Peyer's patch (tissue), 4 donors: Measurements from ENCODE around the gene TDP1. TPM values are rescaled to one million over a fixed set of nuclear protein-coding genes. Genes with fewer than 3 reads are reported as not detected.
A peak's percentile ranks its signal among the peaks of the same experiment; 100 is the strongest.

Experiments
- DNase-seq, 3 donors: peaks; one replicate each; pipeline ENCODE4 v3.0.0-alpha.2; 2017 to 2019
- H3K27ac ChIP-seq, 4 donors: fragments of 200-600 bp; sonication (generic); one replicate each; pipeline ENCODE4 v1.5.1; 2016 to 2019
- H3K27me3 ChIP-seq, 2 donors: fragments of 200-600 bp; sonication (generic); one replicate each; pipeline ENCODE4 v1.5.1; 2019
- H3K36me3 ChIP-seq, 3 donors: fragments of 200-600 bp; sonication (generic); one replicate each; pipeline ENCODE4 v1.5.1; 2016 to 2019
- H3K4me1 ChIP-seq, 4 donors: fragments of 200-600 bp; sonication (generic); one replicate each; pipeline ENCODE4 v1.5.1; 2016 to 2019
- H3K4me3 ChIP-seq, 4 donors: fragments of 200-600 bp; sonication (generic); 1 replicate in 3 of 4; 2 replicates in 1 of 4; pipeline ENCODE4 v1.5.1; 2016 to 2019; ENCODE audit warnings: mild to moderate bottlenecking in 1 of 4
- H3K9me3 ChIP-seq, 4 donors: fragments of 200-600 bp; sonication (generic); one replicate each; pipeline ENCODE4 v1.5.1; 2016 to 2019; ENCODE audit warnings: mild to moderate bottlenecking in 1 of 4
- POLR2A ChIP-seq, 2 donors: fragments of 450-650 bp; IDR thresholded peaks; one replicate each; pipeline ENCODE4 v1.5.1; 2017; ENCODE audit warnings: antibody characterized with exemption in 2 of 2, mild to moderate bottlenecking in 2 of 2, moderate library complexity in 2 of 2
- total RNA-seq, 4 donors: library from RNA; depleted of rRNA; stranded (reverse); fragments of >200 nt; gene quantifications; one replicate each; pipeline ENCODE4 v1.1.0, GENCODE V29; 2016
- TF ChIP-seq, protein P1 (sequence below), 6 experiments: fragments of 450-650 bp in 4 of 6; fragments of 200-600 bp in 2 of 6; sonication (generic) in 1 of 6; IDR thresholded peaks; one replicate each; pipeline ENCODE4 v1.5.1; 2017 to 2019; ENCODE audit warnings: antibody characterized with exemption in 6 of 6, mild to moderate bottlenecking in 3 of 6, moderate library complexity in 1 of 6

TDP1 gene
- total RNA-seq, 4 donors from 2014 or later: 9.5 to 44.6 (median 15.5) TPM

DNA sequence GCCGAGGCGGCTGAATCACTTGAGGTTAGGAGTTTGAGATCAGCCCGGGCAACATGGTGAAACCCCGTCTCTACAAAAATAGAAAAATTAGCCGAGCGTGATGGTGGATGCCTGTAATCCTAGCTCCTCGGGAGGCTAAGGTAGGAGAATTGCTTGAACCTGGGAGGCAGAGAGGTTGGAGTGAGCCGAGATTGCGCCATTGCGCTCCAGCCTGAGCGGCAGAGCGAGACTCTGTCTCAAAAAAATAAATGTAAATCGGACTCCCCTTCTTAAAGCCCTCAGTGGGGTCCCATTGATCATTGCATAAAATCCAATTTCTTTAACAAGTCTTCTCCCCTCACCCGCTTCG, 908 bp downstream of the TDP1 start:
- Histone ChIP-seq H3K36me3 (no peaks in the 10 kb centered on the region), H3K9me3 (no peaks in the 10 kb centered on the region), H3K4me3 (peak overlapping the region; percentile 78 to 94 (median 86)), H3K27me3 (no peaks in the 10 kb centered on the region), H3K27ac (peak overlapping the region; percentile 90 to 99 (median 94)), H3K4me1 (peaks cover 0 to 24% (median 4%) of the 10 kb centered on the region in 4 donors)
- TF ChIP-seq, protein P1, sequence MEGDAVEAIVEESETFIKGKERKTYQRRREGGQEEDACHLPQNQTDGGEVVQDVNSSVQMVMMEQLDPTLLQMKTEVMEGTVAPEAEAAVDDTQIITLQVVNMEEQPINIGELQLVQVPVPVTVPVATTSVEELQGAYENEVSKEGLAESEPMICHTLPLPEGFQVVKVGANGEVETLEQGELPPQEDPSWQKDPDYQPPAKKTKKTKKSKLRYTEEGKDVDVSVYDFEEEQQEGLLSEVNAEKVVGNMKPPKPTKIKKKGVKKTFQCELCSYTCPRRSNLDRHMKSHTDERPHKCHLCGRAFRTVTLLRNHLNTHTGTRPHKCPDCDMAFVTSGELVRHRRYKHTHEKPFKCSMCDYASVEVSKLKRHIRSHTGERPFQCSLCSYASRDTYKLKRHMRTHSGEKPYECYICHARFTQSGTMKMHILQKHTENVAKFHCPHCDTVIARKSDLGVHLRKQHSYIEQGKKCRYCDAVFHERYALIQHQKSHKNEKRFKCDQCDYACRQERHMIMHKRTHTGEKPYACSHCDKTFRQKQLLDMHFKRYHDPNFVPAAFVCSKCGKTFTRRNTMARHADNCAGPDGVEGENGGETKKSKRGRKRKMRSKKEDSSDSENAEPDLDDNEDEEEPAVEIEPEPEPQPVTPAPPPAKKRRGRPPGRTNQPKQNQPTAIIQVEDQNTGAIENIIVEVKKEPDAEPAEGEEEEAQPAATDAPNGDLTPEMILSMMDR (IDR thresholded peaks at IDR 0.05): no peak
- no peak for TF ChIP-seq POLR2A (IDR thresholded peaks at IDR 0.05)
- DNase-seq: no peak

- Histone ChIP-seq H3K36me3 (no peaks in the 10 kb centered on the region), H3K4me3 (no peak overlapping the region), H3K27me3 (no peaks in the 10 kb centered on the region), H3K27ac (no peak overlapping the region), H3K4me1 (peaks cover 0 to 24% (median 4%) of the 10 kb centered on the region in 4 donors), H3K9me3 (no peaks in the 10 kb centered on the region)
- DNase-seq: no peak
- TF ChIP-seq POLR2A (IDR thresholded peaks at IDR 0.05): no peak
- TF ChIP-seq, protein P1 (IDR thresholded peaks at IDR 0.05): no peak
Measured at GRCh38 chr14:89957376-89957775, 1.6 kb downstream of the TDP1 start.

GRCh38 chr14:89957791-89958190, 2.1 kb downstream of the TDP1 start:
- Histone ChIP-seq H3K9me3 (no peaks in the 10 kb centered on the region), H3K4me3 (no peak overlapping the region), H3K27ac (no peak overlapping the region), H3K4me1 (peaks cover 0 to 24% (median 4%) of the 10 kb centered on the region in 4 donors), H3K36me3 (no peaks in the 10 kb centered on the region), H3K27me3 (no peaks in the 10 kb centered on the region)
- TF ChIP-seq POLR2A (IDR thresholded peaks at IDR 0.05): no peak
- TF ChIP-seq, protein P1 (IDR thresholded peaks at IDR 0.05): no peak
- no peak for DNase-seq

DNA sequence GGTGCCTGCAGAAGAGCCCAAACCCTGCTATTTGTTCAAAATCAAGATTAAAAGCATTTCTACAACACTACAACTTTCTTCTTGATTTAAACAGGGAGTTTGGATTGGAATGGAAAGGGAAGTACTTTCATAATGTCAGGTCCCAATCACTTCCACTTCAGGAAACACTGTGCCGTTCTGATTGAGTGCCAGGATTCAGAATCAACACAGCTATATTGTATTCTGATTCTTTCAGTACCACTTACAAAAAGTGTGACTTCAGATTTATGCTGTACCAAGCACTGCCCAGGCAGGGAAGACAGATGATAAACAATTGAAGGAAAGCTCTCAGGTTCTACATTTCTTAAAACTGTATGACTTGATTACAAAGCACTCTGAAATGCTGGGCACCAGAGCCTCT, 3.2 kb downstream of the TDP1 start:
- Histone ChIP-seq H3K27ac (no peak overlapping the region), H3K4me1 (peaks cover 0 to 18% (median 4%) of the 10 kb centered on the region in 4 donors), H3K36me3 (peaks cover 0 to 7% (median 0%) of the 10 kb centered on the region in 3 donors), H3K27me3 (no peaks in the 10 kb centered on the region), H3K4me3 (no peak overlapping the region), H3K9me3 (no peaks in the 10 kb centered on the region)
- DNase-seq: no peak
- TF ChIP-seq, protein P1 (IDR thresholded peaks at IDR 0.05): no peak

DNA sequence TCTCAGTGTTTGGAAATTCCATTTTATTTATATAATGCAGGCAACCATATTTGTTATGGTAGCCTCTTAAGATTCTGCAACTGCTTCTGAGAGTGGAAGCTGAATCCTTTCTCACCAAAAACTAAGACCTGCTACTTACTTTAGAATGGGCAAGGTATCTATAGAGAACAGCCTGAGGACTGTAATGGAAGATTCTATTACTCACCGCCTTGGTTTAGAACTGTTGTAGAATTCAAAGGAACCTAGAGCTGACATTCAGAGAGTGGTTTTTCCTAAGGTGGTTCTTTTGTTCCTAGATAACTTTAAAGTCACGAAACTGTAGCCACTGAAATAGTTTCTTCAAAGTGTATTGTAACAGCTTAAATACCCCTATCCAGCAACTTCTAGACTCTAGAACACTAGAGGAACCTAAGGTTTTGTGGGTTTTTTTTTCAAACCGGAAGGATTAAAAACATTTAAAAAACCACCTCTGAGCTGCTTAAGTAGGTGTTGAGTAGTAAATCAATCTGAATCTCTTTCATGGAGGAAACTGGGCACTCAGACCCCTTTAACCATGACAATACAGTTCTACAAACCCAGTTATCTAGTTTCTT, 4.2 kb downstream of the TDP1 start:
- Histone ChIP-seq H3K4me3 (no peak overlapping the region), H3K9me3 (no peaks in the 10 kb centered on the region), H3K27ac (no peak overlapping the region), H3K36me3 (peaks cover 0 to 11% (median 0%) of the 10 kb centered on the region in 3 donors), H3K27me3 (no peaks in the 10 kb centered on the region), H3K4me1 (peaks cover 0 to 15% (median 4%) of the 10 kb centered on the region in 4 donors)
- no peak for TF ChIP-seq POLR2A (IDR thresholded peaks at IDR 0.05)
- TF ChIP-seq, protein P1 (IDR thresholded peaks at IDR 0.05): no peak
- DNase-seq: no peak
